Natural killer cell (primary cell): ENCODE data around the gene MLKL. TPM values are rescaled to one million over a fixed set of nuclear protein-coding genes. Genes with fewer than 3 reads are reported as not detected.
A peak's percentile ranks its signal among the peaks of the same experiment; 100 is the strongest.

Experiments
- ATAC-seq, 3 donors: fragments of 150-1000 bp in 2 of 3; fragments of 200-7000 bp in 1 of 3; cut with Tn5 transposase; 1 replicate in 1 of 3; 2 replicates in 2 of 3; pipeline ENCODE4 v1.10.0; 2021; ENCODE audit warnings: mild to moderate bottlenecking in 2 of 3, moderate library complexity in 2 of 3
- DNase-seq, 2 donors: peaks; one replicate each; pipeline versions ENCODE4 v3.0.0 to v3.0.0-alpha.2; 2013 to 2021; ENCODE audit warnings: mixed read lengths in 1 of 2
- H3K27ac ChIP-seq: one replicate; pipeline ENCODE4 v1.5.1; 2013; ENCODE audit warnings: mild to moderate bottlenecking, low read length
- H3K27me3 ChIP-seq: one replicate; pipeline ENCODE4 v1.6.1; 2013; ENCODE audit warnings: low read length; ENCODE audit not compliant: control insufficient read depth, insufficient read depth
- H3K36me3 ChIP-seq: one replicate; pipeline ENCODE4 v1.6.1; 2013; ENCODE audit warnings: low read length; ENCODE audit not compliant: control insufficient read depth, insufficient read depth
- H3K4me1 ChIP-seq: one replicate; pipeline ENCODE4 v1.6.1; 2013; ENCODE audit warnings: low read length; ENCODE audit not compliant: control insufficient read depth, insufficient read depth
- H3K4me3 ChIP-seq: one replicate; pipeline ENCODE4 v1.5.1; 2013; ENCODE audit warnings: low read length
- H3K9me3 ChIP-seq: one replicate; pipeline ENCODE4 v1.6.1; 2013; ENCODE audit warnings: low read length; ENCODE audit not compliant: control insufficient read depth, insufficient read depth
- H3K27ac Mint-ChIP-seq, 2 donors: one replicate each; pipeline ENCODE4 v1.8.0; 2022; ENCODE audit warnings: mild to moderate bottlenecking in 2 of 2, mixed read lengths in 2 of 2, moderate library complexity in 1 of 2
- H3K27me3 Mint-ChIP-seq, 2 donors: one replicate each; pipeline ENCODE4 v1.8.0; 2022; ENCODE audit warnings: low read depth in 2 of 2, mixed read lengths in 2 of 2
- H3K36me3 Mint-ChIP-seq: one replicate; pipeline ENCODE4 v1.8.0; 2022; ENCODE audit warnings: mixed read lengths
- H3K4me1 Mint-ChIP-seq, 2 donors: one replicate each; pipeline ENCODE4 v1.8.0; 2022; ENCODE audit warnings: mixed read lengths in 2 of 2
- H3K4me3 Mint-ChIP-seq: one replicate; pipeline ENCODE4 v1.8.0; 2022; ENCODE audit warnings: mild to moderate bottlenecking, moderate library complexity, mixed read lengths
- H3K9me3 Mint-ChIP-seq, 2 donors: one replicate each; pipeline ENCODE4 v1.8.0; 2022; ENCODE audit warnings: mixed read lengths in 2 of 2
- CTCF ChIP-seq: fragments of 200-600 bp; IDR thresholded peaks from one replicate; pipeline ENCODE4 v1.8.0; 2022; ENCODE audit warnings: antibody characterized with exemption
- WGBS: methylation state at CpG from one replicate; pipeline ENCODE4 v1.1.7; 2013; ENCODE audit warnings: missing lambda C conversion rate; ENCODE audit not compliant: insufficient coverage; 5-methylcytosine and 5-hydroxymethylcytosine counted together
- intact Hi-C: fragments of 100-400 bp; cut with micrococcal nuclease; formaldehyde crosslinking; loops from one replicate; pipeline ENCODE4 v1.14.2; 2022
- total RNA-seq, 4 donors: library from RNA; stranded (reverse); fragments of 120-200 nt in 1 of 4; gene quantifications; one replicate each; pipeline versions ENCODE4 v1.2.3 to v1.2.4, GENCODE V29; 2013 to 2022

MLKL gene
- total RNA-seq, 3 donors from 2014 or later (not counting 1 experiment from before 2014, with no cell fraction given), result 39.8 to 57.5 (median 52.1) TPM

GRCh38 chr16:74667255-74667700 is 33.4 kb downstream of the MLKL start:
- H3K36me3 Mint-ChIP-seq, result peaks cover 26% of the 10 kb centered on the region
- no peak for TF ChIP-seq CTCF
- H3K27ac Mint-ChIP-seq, result peak overlapping the region; percentile 92 to 93
- H3K4me3 Mint-ChIP-seq, result peak overlapping the region; percentile 99
- intact Hi-C loops, result loop anchor here (2.0 kb wide), 1 partner anchor 34 kb away; the partner anchor contains the start of gene MLKL
- H3K27me3 Mint-ChIP-seq, result no peaks in the 10 kb centered on the region
- H3K9me3 Mint-ChIP-seq, result no peaks in the 10 kb centered on the region
- peaks cover 32% of the 10 kb centered on the region for H3K36me3 ChIP-seq
- H3K27me3 ChIP-seq, result no peaks in the 10 kb centered on the region
- peaks cover 20 to 27% of the 10 kb centered on the region in 2 donors for H3K4me1 Mint-ChIP-seq
- H3K4me3 ChIP-seq, result peak overlapping the region; percentile 54
- DNase-seq (peak; percentile 20 to 50), ATAC-seq (no peak)
- H3K27ac ChIP-seq, result no peak overlapping the region
- H3K4me1 ChIP-seq, result peaks cover 19% of the 10 kb centered on the region
- H3K9me3 ChIP-seq, result no peaks in the 10 kb centered on the region
- 0% methylated on average over 22 of the region's 23 CpGs for WGBS

- H3K27me3 Mint-ChIP-seq, result no peaks in the 10 kb centered on the region
- ATAC-seq, result peak; percentile 98 to 100 (median 99)
- DNase-seq, result peak; percentile 92 to 99
- H3K9me3 Mint-ChIP-seq, result no peaks in the 10 kb centered on the region
- H3K27ac ChIP-seq, result peak within 1 kb of the TSS; percentile 63
- TF ChIP-seq CTCF, result no peak
- H3K27me3 ChIP-seq, result no peaks in the 10 kb centered on the region
- H3K27ac Mint-ChIP-seq, result peak within 1 kb of the TSS; percentile 92 to 93
- peaks cover 23 to 34% of the 10 kb centered on the region in 2 donors for H3K4me1 Mint-ChIP-seq
- peaks cover 30% of the 10 kb centered on the region for H3K36me3 ChIP-seq
- H3K4me3 Mint-ChIP-seq, result peak within 1 kb of the TSS; percentile 99
- peak within 1 kb of the TSS; percentile 79 for H3K4me3 ChIP-seq
- H3K9me3 ChIP-seq, result no peaks in the 10 kb centered on the region
- under 1% methylated on average over 59 of the region's 63 CpGs for WGBS
- intact Hi-C loops, result loop anchor here (2.0 kb wide), 1 partner anchor 34 kb away; the partner anchor contains the start of gene MLKL
- peaks cover 21% of the 10 kb centered on the region for H3K36me3 Mint-ChIP-seq
- H3K4me1 ChIP-seq, result peaks cover 19% of the 10 kb centered on the region
Observed at GRCh38 chr16:74666425-74667254, 34.0 kb downstream of the MLKL start, which contains the start of gene RFWD3. TSS of gene RFWD3 (minus strand) at chr16:74666877. CDS start at chr16:74661449, 5,428 bp downstream.

GRCh38 chr16:74666010-74666421 is 34.6 kb downstream of the MLKL start:
- H3K4me1 Mint-ChIP-seq, result peaks cover 25 to 38% of the 10 kb centered on the region in 2 donors
- ATAC-seq (no peak), DNase-seq (no peak)
- intact Hi-C loops, result loop anchor here (2.0 kb wide), 1 partner anchor 35 kb away; the partner anchor contains the start of gene MLKL
- Histone ChIP-seq H3K27me3 (no peaks in the 10 kb centered on the region), H3K36me3 (peaks cover 34% of the 10 kb centered on the region), H3K4me1 (peaks cover 19% of the 10 kb centered on the region), H3K27ac (no peak overlapping the region), H3K4me3 (peak overlapping the region; percentile 79), H3K9me3 (no peaks in the 10 kb centered on the region)
- H3K27me3 Mint-ChIP-seq, result no peaks in the 10 kb centered on the region
- no peak for TF ChIP-seq CTCF
- peak overlapping the region; percentile 92 to 93 for H3K27ac Mint-ChIP-seq
- H3K4me3 Mint-ChIP-seq, result peak overlapping the region; percentile 99
- WGBS, result 0% methylated on average over 6 of the region's 8 CpGs
- peaks cover 18% of the 10 kb centered on the region for H3K36me3 Mint-ChIP-seq
- no peaks in the 10 kb centered on the region for H3K9me3 Mint-ChIP-seq
